ENCODE results near the gene PITPNB.

Gene PITPNB

DNA sequence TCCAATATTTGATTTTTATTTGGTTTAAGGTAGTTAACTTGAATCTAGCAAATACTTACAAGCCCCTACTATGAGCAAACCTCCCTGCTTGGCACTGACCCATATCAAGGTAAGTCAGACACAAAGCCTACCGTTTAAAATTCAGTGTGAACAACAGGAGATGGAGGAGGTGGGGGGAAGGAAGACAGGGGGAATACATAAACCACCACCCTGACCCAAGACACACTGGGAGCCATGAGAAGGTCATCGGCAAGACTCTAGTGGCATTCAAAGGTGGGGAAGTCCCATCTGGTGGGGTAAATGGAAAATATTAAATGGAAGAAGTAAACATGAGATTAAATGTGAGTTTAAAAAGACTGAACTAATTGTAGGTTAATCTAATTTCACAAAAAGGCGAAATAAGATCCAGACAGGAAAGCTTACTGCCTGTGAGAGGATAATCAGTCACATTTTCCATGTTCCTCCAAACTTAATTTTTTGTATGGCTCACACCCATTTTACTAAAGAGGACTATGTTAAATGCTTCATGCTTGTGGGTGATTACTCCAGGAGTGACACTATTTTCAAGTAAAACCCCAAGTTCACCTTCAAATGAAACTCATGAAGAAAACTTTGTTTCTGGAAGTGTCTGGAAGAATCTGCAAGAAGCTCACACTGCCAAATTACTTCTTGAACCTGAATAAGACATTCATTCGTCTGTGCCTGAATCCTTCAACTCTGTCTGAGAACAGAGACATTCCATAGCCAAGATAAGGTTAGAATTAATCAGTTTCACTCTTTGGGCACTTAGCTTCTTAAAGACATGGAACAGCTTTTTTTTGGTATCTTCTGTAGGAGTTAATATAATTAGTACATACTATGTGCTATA is 51.7 kb downstream of the PITPNB start:
- no peak for TF ChIP-seq GATA2 (IDR thresholded peaks at IDR 0.05; ENCODE audit: low read depth, low read length)
- TF ChIP-seq GATA3 (IDR thresholded peaks at IDR 0.05; ENCODE audit: low read depth, low read length) = no peak

DNA sequence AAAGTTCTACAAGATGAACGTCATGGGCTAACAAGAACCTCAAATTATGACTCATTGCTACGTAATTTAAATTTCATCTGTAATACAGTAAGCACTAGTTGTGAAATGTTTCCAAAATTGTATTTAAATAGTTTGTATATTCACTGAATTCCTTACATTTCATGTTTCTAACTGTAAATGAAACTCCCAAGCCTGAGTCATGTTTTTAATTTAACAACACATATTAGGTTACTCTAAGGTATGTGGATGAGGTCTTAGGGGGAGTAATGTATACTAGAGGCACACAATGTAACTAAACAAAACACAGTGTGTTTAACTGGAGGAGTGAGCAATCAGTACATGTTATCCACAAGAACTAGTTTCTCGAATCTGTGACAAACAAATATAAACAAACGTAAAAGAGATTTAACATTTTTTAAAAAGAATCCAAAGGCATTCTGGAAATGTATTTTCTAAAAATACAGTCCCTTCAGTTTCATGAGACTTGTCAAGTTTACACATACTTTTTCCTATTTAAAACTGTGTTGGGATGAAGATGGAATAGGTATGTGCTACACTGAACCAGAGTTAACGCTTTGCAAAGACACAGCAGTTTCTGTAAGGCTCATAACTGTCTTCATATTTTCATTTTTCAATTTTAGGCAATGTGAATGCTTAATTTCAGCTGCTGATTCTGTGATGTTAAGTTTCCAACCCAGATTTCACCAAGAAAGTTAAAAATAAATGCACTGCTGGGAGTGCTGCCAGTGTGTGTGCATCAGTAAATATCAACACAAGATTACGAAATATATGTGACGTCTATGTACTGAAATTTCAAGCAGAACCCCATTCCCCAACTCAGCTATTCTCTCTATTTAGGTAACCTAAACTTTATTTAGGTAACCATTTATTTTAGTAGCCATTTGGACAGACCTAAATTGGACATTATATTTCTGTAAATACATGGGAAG is 52.6 kb downstream of the PITPNB start:
- TF ChIP-seq GATA3 (IDR thresholded peaks at IDR 0.05; ENCODE audit: low read depth, low read length) (no peak), GATA2 (IDR thresholded peaks at IDR 0.05; ENCODE audit: low read depth, low read length) (no peak)

DNA sequence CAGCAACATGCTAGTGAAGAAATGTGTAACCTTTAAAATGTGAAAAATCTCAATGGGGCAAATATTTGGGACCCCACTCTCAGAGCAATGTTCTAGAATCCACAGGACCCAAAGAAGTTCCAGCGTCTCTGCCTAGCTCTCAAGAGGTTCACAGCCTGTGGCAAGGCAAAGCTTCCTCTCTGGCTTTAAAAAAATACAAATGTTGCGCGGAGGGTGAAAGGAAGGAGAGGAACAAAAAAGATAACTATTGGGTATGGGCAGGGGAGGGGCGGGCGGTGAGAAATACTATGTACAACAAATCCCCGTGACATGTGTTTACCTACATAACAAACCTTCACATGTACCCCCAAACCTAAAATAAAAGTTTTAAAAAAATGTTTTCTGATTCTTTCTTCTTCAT is 53.6 kb downstream of the PITPNB start:
- TF ChIP-seq GATA2 (IDR thresholded peaks at IDR 0.05; ENCODE audit: low read depth, low read length) = no peak
- no peak for TF ChIP-seq GATA3 (IDR thresholded peaks at IDR 0.05; ENCODE audit: low read depth, low read length)

- TF ChIP-seq GATA3 (IDR thresholded peaks at IDR 0.05; ENCODE audit: low read depth, low read length) (no peak), GATA2 (IDR thresholded peaks at IDR 0.05; ENCODE audit: low read depth, low read length) (no peak)
Observed at GRCh38 chr22:27863556-27863955, 55.5 kb downstream of the PITPNB start.

GRCh38 chr22:27863001-27863400 is 56.1 kb downstream of the PITPNB start:
- TF ChIP-seq GATA2 (IDR thresholded peaks at IDR 0.05; ENCODE audit: low read depth, low read length) = no peak
- no peak for TF ChIP-seq GATA3 (IDR thresholded peaks at IDR 0.05; ENCODE audit: low read depth, low read length)

DNA sequence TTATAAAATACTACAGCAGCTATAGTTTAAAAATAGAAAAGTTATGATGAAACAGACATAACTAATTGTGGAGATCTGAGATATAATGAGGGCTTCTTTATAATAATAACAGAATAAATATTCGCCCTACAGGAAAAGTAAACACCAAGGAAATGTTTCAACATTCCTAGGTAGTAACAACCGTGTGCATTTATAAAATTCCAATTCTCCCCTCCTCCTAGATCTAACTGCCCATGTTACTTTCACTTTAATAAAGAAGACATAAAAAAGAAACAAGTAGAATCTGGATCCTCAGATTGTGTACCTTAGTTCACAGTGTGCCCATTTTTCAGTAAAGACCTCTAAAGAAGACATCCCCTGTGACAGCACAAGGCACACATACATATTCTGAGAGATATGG is 59.7 kb downstream of the PITPNB start:
- TF ChIP-seq GATA3 (IDR thresholded peaks at IDR 0.05; ENCODE audit: low read depth, low read length) = no peak
- TF ChIP-seq GATA2 (IDR thresholded peaks at IDR 0.05; ENCODE audit: low read depth, low read length) = no peak

- no peak for TF ChIP-seq GATA2 (IDR thresholded peaks at IDR 0.05; ENCODE audit: low read depth, low read length)
- TF ChIP-seq GATA3 (IDR thresholded peaks at IDR 0.05; ENCODE audit: low read depth, low read length) = no peak
Observed at GRCh38 chr22:27858626-27859025, 60.4 kb downstream of the PITPNB start.

GRCh38 chr22:27857443-27857842 is 61.6 kb downstream of the PITPNB start:
- TF ChIP-seq GATA3 (IDR thresholded peaks at IDR 0.05; ENCODE audit: low read depth, low read length) (no peak), GATA2 (IDR thresholded peaks at IDR 0.05; ENCODE audit: low read depth, low read length) (no peak)

DNA sequence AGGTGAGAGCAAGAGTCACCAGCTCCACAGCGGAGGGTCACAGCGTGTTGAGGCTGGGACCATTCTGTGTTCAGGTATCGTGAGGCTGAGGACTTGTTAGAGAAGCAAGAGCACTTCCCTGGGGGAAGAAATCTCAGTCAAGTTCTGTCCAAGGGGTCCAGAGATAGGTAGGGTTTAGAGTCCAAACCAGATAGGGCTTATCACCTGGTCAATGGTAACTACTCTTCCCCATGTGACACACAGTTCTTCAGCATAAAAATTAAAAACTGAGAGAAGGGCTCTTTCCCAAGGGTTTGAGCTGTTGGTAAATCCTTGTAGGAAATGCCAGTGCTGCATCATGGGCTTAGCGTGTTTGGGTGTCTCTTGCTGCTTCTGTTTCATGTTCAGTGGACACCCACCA is 62.7 kb downstream of the PITPNB start:
- no peak for TF ChIP-seq GATA2 (IDR thresholded peaks at IDR 0.05; ENCODE audit: low read depth, low read length)
- TF ChIP-seq GATA3 (IDR thresholded peaks at IDR 0.05; ENCODE audit: low read depth, low read length) = no peak

GRCh38 chr22:27853424-27853823 is 65.6 kb downstream of the PITPNB start:
- TF ChIP-seq GATA2 (IDR thresholded peaks at IDR 0.05; ENCODE audit: low read depth, low read length) (no peak), GATA3 (IDR thresholded peaks at IDR 0.05; ENCODE audit: low read depth, low read length) (no peak)

GRCh38 chr22:27851974-27852746 is 66.9 kb downstream of the PITPNB start:
- TF ChIP-seq GATA2 (IDR thresholded peaks at IDR 0.05; ENCODE audit: low read depth, low read length) (peak; percentile 90), GATA3 (IDR thresholded peaks at IDR 0.05; ENCODE audit: low read depth, low read length) (peak; percentile 88)

GRCh38 chr22:27850000-27850521 is 69.0 kb downstream of the PITPNB start:
- no peak for TF ChIP-seq GATA2 (IDR thresholded peaks at IDR 0.05; ENCODE audit: low read depth, low read length)
- no peak for TF ChIP-seq GATA3 (IDR thresholded peaks at IDR 0.05; ENCODE audit: low read depth, low read length)

DNA sequence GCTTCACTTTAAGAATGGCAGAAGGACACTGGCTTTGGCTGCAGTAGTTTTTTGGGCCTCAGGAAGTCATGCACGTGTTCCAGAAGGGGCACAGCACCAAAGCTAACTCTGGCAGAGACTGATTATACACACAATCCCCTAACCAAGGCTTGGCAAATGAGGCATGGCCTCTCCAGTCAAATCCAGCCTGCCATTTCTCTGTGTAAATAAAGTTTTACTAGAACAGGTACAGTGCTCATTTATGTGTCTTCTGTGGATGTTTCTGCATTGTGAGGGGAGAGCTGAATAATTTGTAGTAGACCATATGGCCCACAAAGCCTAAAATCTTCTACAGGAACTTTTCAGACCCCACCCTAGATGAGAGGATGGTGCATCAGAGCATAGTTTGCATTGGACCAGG is 71.1 kb downstream of the PITPNB start:
- TF ChIP-seq GATA3 (IDR thresholded peaks at IDR 0.05; ENCODE audit: low read depth, low read length) (no peak), GATA2 (IDR thresholded peaks at IDR 0.05; ENCODE audit: low read depth, low read length) (no peak)
